Transverse colon (tissue), 4 donors: ENCODE results near the gene CT47C1. TPM values are rescaled to one million over a fixed set of nuclear protein-coding genes. Genes with fewer than 3 reads are reported as not detected.
"Not testable (repeated sequence)": the region's sequence is repeated elsewhere in the genome, so short reads cannot be mapped to it uniquely, and the experiment has no call there.

ENCODE experiments used
- DNase-seq: peaks from one replicate; pipeline ENCODE4 v3.0.0-alpha.2; 2019
- H3K27ac ChIP-seq, 4 donors: fragments of 200-600 bp; sonication (generic); 2 replicates each; pipeline ENCODE4 v1.5.1; 2016 to 2018; ENCODE audit warnings: inconsistent platforms in 4 of 4
- H3K27me3 ChIP-seq: fragments of 200-600 bp; sonication (generic); 2 replicates; pipeline ENCODE4 v1.5.1; 2017; ENCODE audit warnings: inconsistent platforms
- H3K36me3 ChIP-seq, 4 donors: fragments of 200-600 bp; sonication (generic); 2 replicates each; pipeline ENCODE4 v1.5.1; 2017 to 2019; ENCODE audit warnings: inconsistent platforms in 4 of 4
- H3K4me1 ChIP-seq, 4 donors: fragments of 200-600 bp; sonication (generic); 2 replicates each; pipeline ENCODE4 v1.5.1; 2017 to 2020; ENCODE audit warnings: inconsistent platforms in 4 of 4
- H3K4me3 ChIP-seq, 4 donors: fragments of 200-600 bp; sonication (generic); 1 replicate in 1 of 4; 2 replicates in 3 of 4; pipeline versions ENCODE4 v1.5.1 to v1.6.1; 2017 to 2019; ENCODE audit warnings: inconsistent platforms in 4 of 4
- H3K9me3 ChIP-seq, 2 donors: fragments of 200-600 bp; sonication (generic); 2 replicates each; pipeline ENCODE4 v1.5.1; 2017 to 2019; ENCODE audit warnings: inconsistent platforms in 2 of 2
- CTCF ChIP-seq, 5 experiments: fragments of 200-600 bp in 3 of 5; fragments of 450-650 bp in 2 of 5; sonication (generic) in 3 of 5; IDR thresholded peaks; 1 replicate in 2 of 5; 2 replicates in 3 of 5; pipeline ENCODE4 v1.5.1; 2016 to 2017; ENCODE audit warnings: antibody characterized with exemption in 5 of 5, inconsistent platforms in 3 of 5, mild to moderate bottlenecking in 2 of 5, moderate library complexity in 1 of 5
- EP300 ChIP-seq: sonication (generic); formaldehyde crosslinking; IDR thresholded peaks from one replicate; pipeline ENCODE4 v1.6.1; 2017; ENCODE audit warnings: antibody characterized with exemption, low read depth
- POLR2A ChIP-seq: fragments of 450-650 bp; IDR thresholded peaks from one replicate; pipeline ENCODE4 v1.6.1; 2016; ENCODE audit warnings: antibody characterized with exemption, mild to moderate bottlenecking, moderate library complexity
- POLR2AphosphoS5 ChIP-seq, 3 donors: sonication (generic); formaldehyde crosslinking; IDR thresholded peaks; one replicate each; pipeline ENCODE4 v1.6.1; 2016; ENCODE audit warnings: antibody characterized with exemption in 3 of 3
- WGBS, 2 donors: methylation state at CpG; one replicate each; pipeline ENCODE4 v1.1.5; 2018; ENCODE audit warnings: low coverage in 1 of 2; 5-methylcytosine and 5-hydroxymethylcytosine counted together
- in situ Hi-C, 4 donors: fragments of 200-750 bp; cut with MboI; loops; one replicate each; pipeline versions ENCODE4 v1.15.0 to v1.15.1; 2017; ENCODE audit warnings: low sequenced_read_pairs in 3 of 4, low pct_ligation_motif_present in 1 of 4, low pct_unique_long_range_greater_than_20kb in 1 of 4
- intact Hi-C: fragments of 100-400 bp; cut with DNase I; formaldehyde crosslinking; loops from one replicate; pipeline ENCODE4 v1.15.1; 2023; ENCODE audit warnings: low total_unique reads
- total RNA-seq, 4 donors: library from RNA; depleted of rRNA; stranded (reverse); fragments of >200 nt; gene quantifications; one replicate each; pipeline ENCODE4 v1.1.0, GENCODE V29; 2016

Gene CT47C1
- not detected for total RNA-seq

GRCh38 chrX:119072744-119073143 is at the start of gene CT47C1:
TSS of gene CT47C1 (plus strand) at chrX:119072993. CDS start at chrX:119073226, 233 bp downstream.
- H3K4me3 ChIP-seq = no peak within 1 kb of the TSS
- H3K27me3 ChIP-seq = no peaks in the 10 kb centered on the region
- no peak within 1 kb of the TSS for H3K27ac ChIP-seq
- H3K36me3 ChIP-seq = no peaks in the 10 kb centered on the region
- H3K9me3 ChIP-seq = no peaks in the 10 kb centered on the region
- 85% methylated on average over 6 of the region's 6 CpGs; no CpG with 5 or more reads in 1 of the 2 donors for WGBS, 2 donors
- TF ChIP-seq EP300 = no peak
- no peak for TF ChIP-seq CTCF (IDR thresholded peaks at IDR 0.05)
- TF ChIP-seq POLR2AphosphoS5 (IDR thresholded peaks at IDR 0.05) = no peak
- no peak for TF ChIP-seq POLR2A
- intact Hi-C loops (no loop called here), in situ Hi-C loops (loop anchor here in 1 of 4 donors (25.0 kb wide), 1 partner anchor 235 kb away; no protein-coding TSS in a partner anchor)
- H3K4me1 ChIP-seq = no peaks in the 10 kb centered on the region
- DNase-seq = no peak

GRCh38 chrX:119025900-119026299 is 46.9 kb upstream of the CT47C1 start:
- no peak overlapping the region for H3K4me3 ChIP-seq
- H3K4me1 ChIP-seq = no peaks in the 10 kb centered on the region
- H3K27ac ChIP-seq = no peak overlapping the region
- H3K36me3 ChIP-seq = no peaks in the 10 kb centered on the region
- intact Hi-C loops = no loop called here
- in situ Hi-C loops = no loop called here
- DNase-seq = no peak
- TF ChIP-seq POLR2AphosphoS5 (IDR thresholded peaks at IDR 0.05) (no peak), EP300 (no peak), CTCF (IDR thresholded peaks at IDR 0.05) (no peak), POLR2A (no peak)
- no peaks in the 10 kb centered on the region for H3K9me3 ChIP-seq
- 95% methylated on average over 5 of the region's 5 CpGs; no CpG with 5 or more reads in 1 of the 2 donors for WGBS, 2 donors
- no peaks in the 10 kb centered on the region for H3K27me3 ChIP-seq

- H3K27ac ChIP-seq, H3K4me1 ChIP-seq, H3K4me3 ChIP-seq, H3K36me3 ChIP-seq, H3K27me3 ChIP-seq, H3K9me3 ChIP-seq, DNase-seq, in situ Hi-C loops, intact Hi-C loops: not testable (repeated sequence)
- WGBS, 2 donors = 92% methylated on average over 2 of the region's 2 CpGs; no CpG with 5 or more reads in 1 of the 2 donors
Measured at GRCh38 chrX:119026344-119026743, 46.4 kb upstream of the CT47C1 start.

- DNase-seq, H3K9me3 ChIP-seq, H3K4me3 ChIP-seq, H3K36me3 ChIP-seq, H3K27ac ChIP-seq, in situ Hi-C loops, H3K27me3 ChIP-seq, H3K4me1 ChIP-seq, intact Hi-C loops: not testable (repeated sequence)
- WGBS, 2 donors = 89% methylated on average over 28 of the region's 28 CpGs; no CpG with 5 or more reads in 1 of the 2 donors
Measured at GRCh38 chrX:119027960-119028732, 44.6 kb upstream of the CT47C1 start.

GRCh38 chrX:119028733-119029330 is 44.0 kb upstream of the CT47C1 start:
- no peak for DNase-seq
- in situ Hi-C loops = no loop called here
- intact Hi-C loops = no loop called here
- no peak for TF ChIP-seq CTCF (IDR thresholded peaks at IDR 0.05)
- TF ChIP-seq POLR2A = no peak
- TF ChIP-seq POLR2AphosphoS5 (IDR thresholded peaks at IDR 0.05) = no peak
- no peak for TF ChIP-seq EP300
- H3K4me3 ChIP-seq = no peak overlapping the region
- no peak overlapping the region for H3K27ac ChIP-seq
- no peaks in the 10 kb centered on the region for H3K9me3 ChIP-seq
- no peaks in the 10 kb centered on the region for H3K27me3 ChIP-seq
- no peaks in the 10 kb centered on the region for H3K36me3 ChIP-seq
- WGBS, 2 donors = 54% methylated on average over 1 of the region's 1 CpG; no CpG with 5 or more reads in 1 of the 2 donors
- no peaks in the 10 kb centered on the region for H3K4me1 ChIP-seq

GRCh38 chrX:119029656-119030055 is 43.1 kb upstream of the CT47C1 start:
- WGBS, 2 donors = 93% methylated on average over 8 of the region's 10 CpGs; no CpG with 5 or more reads in 1 of the 2 donors
- H3K27me3 ChIP-seq, H3K36me3 ChIP-seq, H3K9me3 ChIP-seq, H3K4me3 ChIP-seq, H3K27ac ChIP-seq, intact Hi-C loops, in situ Hi-C loops, H3K4me1 ChIP-seq, DNase-seq: not testable (repeated sequence)
